Fibroblast of lung (primary cell): ENCODE measurements around the gene NOG. TPM values are rescaled to one million over a fixed set of nuclear protein-coding genes. Genes with fewer than 3 reads are reported as not detected.

Experiments
- DNase-seq, 2 donors: peaks; one replicate each; pipeline versions ENCODE4 v3.0.0 to v3.0.0-alpha.2; 2010; ENCODE audit warnings: low read depth in 2 of 2
- H2AFZ ChIP-seq: 2 replicates; pipeline ENCODE4 v1.5.1; 2012; ENCODE audit warnings: low read length, control low read depth, inconsistent platforms
- H3K27ac ChIP-seq: 2 replicates; pipeline ENCODE4 v1.5.1; 2011; ENCODE audit warnings: low read length, control low read depth; ENCODE audit not compliant: insufficient read depth
- H3K27me3 ChIP-seq: 2 replicates; pipeline ENCODE4 v1.5.1; 2011; ENCODE audit warnings: mild to moderate bottlenecking, low read length; ENCODE audit not compliant: control insufficient read depth, insufficient read depth
- H3K36me3 ChIP-seq: 2 replicates; pipeline ENCODE4 v1.5.1; 2011; ENCODE audit warnings: low read length; ENCODE audit not compliant: control insufficient read depth, insufficient read depth
- H3K4me1 ChIP-seq: 2 replicates; pipeline ENCODE4 v1.5.1; 2011; ENCODE audit warnings: low read length; ENCODE audit not compliant: control insufficient read depth, insufficient read depth; ENCODE audit errors: extremely low read depth
- H3K4me2 ChIP-seq: 2 replicates; pipeline ENCODE4 v1.5.1; 2011; ENCODE audit warnings: low read length, control low read depth; ENCODE audit not compliant: insufficient read depth; ENCODE audit errors: extremely low read depth
- H3K4me3 ChIP-seq, 4 experiments: fragments of 200-600 bp in 1 of 4; sonication (generic) in 1 of 4; replicated peaks in 1 of 4; 2 replicates each; pipeline ENCODE4 v1.5.1; 2011 to 2016; ENCODE audit warnings: low read length in 4 of 4, low read depth in 3 of 4, mild to moderate bottlenecking in 3 of 4, control low read depth in 2 of 4, inconsistent platforms in 1 of 4, mixed read lengths in 1 of 4; ENCODE audit not compliant: insufficient read depth in 1 of 4; ENCODE audit errors: control extremely low read depth in 1 of 4
- H3K79me2 ChIP-seq: 2 replicates; pipeline ENCODE4 v1.5.1; 2012; ENCODE audit warnings: mild to moderate bottlenecking, low read length, inconsistent platforms; ENCODE audit not compliant: control insufficient read depth, insufficient read depth
- H3K9ac ChIP-seq: 2 replicates; pipeline ENCODE4 v1.5.1; 2011; ENCODE audit warnings: mild to moderate bottlenecking, low read length, control low read depth; ENCODE audit not compliant: insufficient read depth
- H3K9me3 ChIP-seq: 2 replicates; pipeline ENCODE4 v1.5.1; 2012; ENCODE audit warnings: low read depth, low read length; ENCODE audit not compliant: control insufficient read depth, insufficient read depth
- H4K20me1 ChIP-seq: 2 replicates; pipeline ENCODE4 v1.5.1; 2011; ENCODE audit warnings: low read length; ENCODE audit not compliant: control insufficient read depth, insufficient read depth; ENCODE audit errors: extremely low read depth
- CTCF ChIP-seq, 2 donors: IDR thresholded peaks in 1 of 2; conservative IDR thresholded peaks in 1 of 2; 1 replicate in 1 of 2; 2 replicates in 1 of 2; pipeline ENCODE4 v1.5.1; 2011 to 2012; ENCODE audit warnings: low read length in 2 of 2, control low read depth in 1 of 2, inconsistent platforms in 1 of 2, low read depth in 1 of 2, mild to moderate bottlenecking in 1 of 2
- EZH2 ChIP-seq: IDR thresholded peaks from 2 replicates; pipeline ENCODE4 v1.5.1; 2012; ENCODE audit warnings: low read length, control low read depth, mild to moderate bottlenecking; ENCODE audit errors: missing control alignments
- polyA plus RNA-seq, 2 donors: library from polyadenylated mRNA; depleted of rRNA in 1 of 2; stranded (reverse) in 1 of 2; unstranded in 1 of 2; fragments of >200 nt; gene quantifications; 2 replicates each; pipeline ENCODE4 v1.2.1, GENCODE V29; 2011 to 2012; ENCODE audit warnings: missing spikeins in 1 of 2
- total RNA-seq: library from RNA; depleted of rRNA; stranded (reverse); fragments of >200 nt; gene quantifications from 2 replicates; pipeline ENCODE4 v1.2.1, GENCODE V29; 2014

NOG gene
- total and polyA plus RNA-seq, 2 donors (not counting 1 experiment from before 2014, with no cell fraction given), result 0.73 to 0.99 TPM

GRCh38 chr17:56641373-56641772, 47.9 kb downstream of the NOG start:
- Histone ChIP-seq H3K79me2 (no peaks in the 10 kb centered on the region), H3K4me1 (no peaks in the 10 kb centered on the region), H4K20me1 (no peaks in the 10 kb centered on the region), H3K36me3 (no peaks in the 10 kb centered on the region), H3K9ac (no peak overlapping the region), H3K9me3 (no peaks in the 10 kb centered on the region), H2AFZ (no peak overlapping the region), H3K27me3 (no peaks in the 10 kb centered on the region), H3K4me2 (no peak overlapping the region), H3K27ac (no peak overlapping the region), H3K4me3 (no peak overlapping the region)
- no peak for TF ChIP-seq CTCF (conservative IDR thresholded peaks at IDR 0.05 in 1 of 2, IDR thresholded peaks at IDR 0.05 in 1 of 2; ENCODE audit: low read depth in 1 of 2, low read length in 2 of 2)
- TF ChIP-seq EZH2, result no peak
- DNase-seq, result no peak

- no peak overlapping the region for H3K27ac ChIP-seq
- no peaks in the 10 kb centered on the region for H3K4me1 ChIP-seq
- no peak overlapping the region for H3K4me3 ChIP-seq
- no peak overlapping the region for H3K9ac ChIP-seq
- H3K36me3 ChIP-seq, result no peaks in the 10 kb centered on the region
- no peaks in the 10 kb centered on the region for H3K79me2 ChIP-seq
- no peaks in the 10 kb centered on the region for H3K9me3 ChIP-seq
- no peak overlapping the region for H3K4me2 ChIP-seq
- H2AFZ ChIP-seq, result no peak overlapping the region
- no peaks in the 10 kb centered on the region for H4K20me1 ChIP-seq
- no peak for DNase-seq
- TF ChIP-seq EZH2 (no peak), CTCF (conservative IDR thresholded peaks at IDR 0.05 in 1 of 2, IDR thresholded peaks at IDR 0.05 in 1 of 2; ENCODE audit: low read depth in 1 of 2, low read length in 2 of 2) (no peak)
- H3K27me3 ChIP-seq, result no peaks in the 10 kb centered on the region
Measured at GRCh38 chr17:56641894-56642293, 48.4 kb downstream of the NOG start.

GRCh38 chr17:56642424-56642823, 48.9 kb downstream of the NOG start:
- TF ChIP-seq EZH2, result no peak
- TF ChIP-seq CTCF (conservative IDR thresholded peaks at IDR 0.05 in 1 of 2, IDR thresholded peaks at IDR 0.05 in 1 of 2; ENCODE audit: low read depth in 1 of 2, low read length in 2 of 2), result no peak
- no peaks in the 10 kb centered on the region for H3K79me2 ChIP-seq
- H2AFZ ChIP-seq, result no peak overlapping the region
- no peak overlapping the region for H3K9ac ChIP-seq
- no peaks in the 10 kb centered on the region for H3K4me1 ChIP-seq
- H3K4me3 ChIP-seq, result no peak overlapping the region
- DNase-seq, result no peak
- no peak overlapping the region for H3K4me2 ChIP-seq
- no peaks in the 10 kb centered on the region for H3K9me3 ChIP-seq
- H3K27ac ChIP-seq, result no peak overlapping the region
- H3K36me3 ChIP-seq, result no peaks in the 10 kb centered on the region
- no peaks in the 10 kb centered on the region for H3K27me3 ChIP-seq
- H4K20me1 ChIP-seq, result no peaks in the 10 kb centered on the region

Other genes with a start within 250 kb of the NOG start
- gene C17orf67, start 240.2 kb downstream of the NOG start, total RNA-seq, result 1.3 and 1.7 TPM in 2 replicates
- gene C17orf67, start 240.2 kb downstream of the NOG start, polyA plus RNA-seq, result 0.45 and 0.54 TPM in 2 replicates
- gene DGKE, start 240.5 kb downstream of the NOG start, total RNA-seq, result 4.4 and 6.4 TPM in 2 replicates
- gene DGKE, start 240.5 kb downstream of the NOG start, polyA plus RNA-seq, result 2.1 and 2.5 TPM in 2 replicates